GM21390 (cell line): ENCODE measurements around the gene GAS2L3.
"Not testable (repeated sequence)": the region's sequence is repeated elsewhere in the genome, so short reads cannot be mapped to it uniquely, and the experiment has no call there.

ENCODE experiments used
- ATAC-seq: cut with Tn5 transposase; IDR thresholded peaks from one replicate; pipeline ENCODE4 v1.9.1; 2021; ENCODE audit not compliant: unreplicated experiment

GAS2L3 gene

DNA sequence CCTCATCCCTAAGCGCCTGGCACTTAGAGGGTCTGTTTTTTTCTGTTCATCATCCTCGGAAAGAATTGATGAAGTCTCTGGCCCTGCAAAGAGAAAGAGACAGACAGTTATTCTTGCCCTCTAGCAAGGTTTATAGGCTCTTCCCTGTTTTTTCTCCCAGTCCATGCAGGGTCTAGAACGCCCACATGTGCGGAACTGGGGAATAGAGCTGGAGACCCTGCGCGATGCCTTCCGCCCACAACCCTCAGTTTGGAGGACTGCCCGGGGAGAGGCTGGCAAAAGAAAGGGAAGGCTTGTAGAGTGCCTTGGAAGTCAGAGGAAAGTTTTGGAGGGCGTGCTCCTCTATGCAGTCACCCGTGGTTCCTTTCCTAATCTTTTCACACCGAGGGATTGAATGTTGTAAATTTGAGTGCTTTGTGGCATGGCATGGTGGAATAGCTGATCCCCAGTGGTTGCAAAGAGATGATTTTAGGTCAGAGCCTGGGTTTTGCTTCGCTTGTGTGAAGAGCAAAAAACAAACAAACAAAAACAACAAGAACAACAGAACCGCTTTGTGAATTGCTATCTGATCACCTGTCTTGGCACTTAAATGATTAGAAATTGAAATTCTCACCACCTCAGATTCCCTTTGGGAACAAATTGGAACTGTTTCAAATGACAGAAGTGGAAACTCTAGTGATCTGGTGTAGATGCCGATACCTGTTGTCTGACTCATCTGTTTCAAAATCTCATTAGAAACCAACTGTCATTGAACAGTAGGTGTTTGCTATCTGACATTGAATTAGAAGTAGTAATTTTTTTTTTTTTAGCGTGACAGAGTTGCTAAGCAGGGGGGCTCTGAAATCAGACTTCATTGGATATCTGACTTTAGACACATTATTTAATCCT lies 947 bp downstream of the GAS2L3 start:
- ATAC-seq, result no peak

DNA sequence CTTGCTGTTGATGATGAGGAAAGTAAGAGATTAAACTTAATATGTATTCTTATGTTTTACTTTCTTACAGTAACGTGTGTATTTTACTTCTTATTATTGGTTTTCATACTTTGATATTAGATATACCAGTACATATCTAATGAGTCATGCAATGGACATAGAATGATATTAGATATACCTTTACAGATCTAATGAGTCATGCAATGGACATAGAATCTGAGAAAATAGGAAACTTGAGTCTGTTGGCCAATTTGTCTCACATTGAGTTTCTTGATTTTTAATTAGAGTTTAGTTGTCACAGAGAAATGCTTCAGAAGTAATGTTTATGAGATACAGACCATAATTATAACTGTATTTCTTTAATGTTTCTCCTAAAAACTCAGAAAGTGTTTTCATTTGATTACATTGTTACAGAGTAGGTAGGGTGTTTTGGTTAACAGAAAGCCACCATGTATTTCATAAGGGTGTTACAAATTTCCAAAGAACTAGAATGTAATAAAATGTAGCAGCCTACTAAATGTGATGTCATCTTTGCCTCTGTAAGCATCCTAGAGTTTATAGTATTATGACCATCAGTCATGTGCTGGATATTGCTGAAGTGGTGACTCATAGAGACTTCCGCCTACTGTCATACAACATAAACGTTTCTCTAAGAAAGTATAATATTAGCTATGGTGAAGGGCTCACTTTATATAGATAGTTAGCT lies 3.0 kb downstream of the GAS2L3 start:
- ATAC-seq, result no peak

DNA sequence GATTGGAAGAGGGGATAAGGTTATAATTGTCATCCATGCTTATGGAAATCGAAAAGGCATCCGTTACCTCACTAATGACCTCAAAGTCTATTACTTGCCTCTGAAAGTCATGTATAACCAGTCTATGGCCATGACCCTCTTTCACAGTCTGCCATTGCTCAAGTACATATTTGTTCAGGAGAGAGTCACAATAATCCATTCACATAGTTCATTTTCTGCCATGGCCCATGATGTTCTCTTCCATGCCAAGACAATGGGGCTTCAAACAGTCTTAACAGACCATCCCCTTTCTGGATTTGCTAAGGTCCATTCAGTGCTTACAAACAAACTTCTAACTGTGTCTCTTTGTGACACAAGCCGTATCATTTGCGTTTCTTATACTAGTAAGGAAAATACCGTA lies 5.4 kb downstream of the GAS2L3 start:
- no peak for ATAC-seq

DNA sequence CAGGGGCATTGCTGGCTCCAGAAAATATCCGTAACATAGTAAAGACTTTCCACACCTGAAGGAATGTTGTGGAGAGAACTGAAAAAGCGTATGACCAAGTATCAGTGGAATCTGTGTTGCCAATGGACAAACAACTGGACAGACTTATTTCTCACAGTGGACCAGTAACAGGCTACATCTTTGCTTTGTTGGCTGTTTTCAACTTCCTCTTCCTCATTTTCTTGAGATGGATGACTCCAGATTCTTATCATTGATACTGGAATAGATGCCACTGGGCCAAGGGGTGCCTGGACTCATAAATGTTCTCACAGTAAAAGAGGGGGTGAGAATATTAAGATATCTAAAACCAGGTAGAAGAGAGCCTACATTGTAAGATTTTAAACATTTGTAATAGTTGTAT lies 6.4 kb downstream of the GAS2L3 start:
- no peak for ATAC-seq

DNA sequence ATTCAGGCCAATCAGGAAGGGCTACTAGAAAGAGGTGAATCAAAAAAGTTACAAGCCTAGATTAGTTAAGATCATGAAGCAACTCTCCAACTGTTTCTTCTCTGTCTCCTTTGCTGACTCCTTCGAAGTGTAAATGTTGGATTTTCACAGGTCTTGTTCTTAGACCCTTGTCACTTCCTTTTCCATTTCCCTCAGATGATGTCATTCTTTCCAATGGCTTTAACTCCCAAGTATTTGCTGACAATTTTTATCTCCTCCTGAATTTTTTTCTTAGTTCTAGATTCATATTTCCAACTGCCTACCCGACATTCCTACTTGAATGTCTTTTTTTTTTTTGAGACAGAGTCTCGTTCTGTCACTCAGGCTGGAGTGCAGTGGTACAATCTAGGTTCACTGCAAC lies 10.8 kb downstream of the GAS2L3 start:
- ATAC-seq, result no peak

DNA sequence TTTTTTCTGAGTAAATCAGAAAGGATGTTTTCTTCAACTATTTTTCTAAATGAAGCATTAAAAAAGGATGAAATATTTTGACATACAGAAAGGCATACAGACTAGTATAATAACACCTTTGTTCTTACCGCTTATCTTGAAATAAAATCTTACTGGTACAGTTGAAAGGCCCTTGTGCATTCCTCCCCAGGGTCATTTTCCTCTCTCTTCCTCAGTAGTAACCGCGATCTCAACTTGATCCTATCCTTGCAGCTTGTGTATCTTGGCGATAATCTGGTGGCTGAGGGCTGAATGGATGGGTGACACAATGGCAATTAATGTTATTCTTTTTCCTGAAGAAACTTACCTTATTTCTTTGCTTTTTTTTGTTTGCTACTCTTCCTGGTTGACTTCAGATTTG lies 18.5 kb downstream of the GAS2L3 start:
- no peak for ATAC-seq

DNA sequence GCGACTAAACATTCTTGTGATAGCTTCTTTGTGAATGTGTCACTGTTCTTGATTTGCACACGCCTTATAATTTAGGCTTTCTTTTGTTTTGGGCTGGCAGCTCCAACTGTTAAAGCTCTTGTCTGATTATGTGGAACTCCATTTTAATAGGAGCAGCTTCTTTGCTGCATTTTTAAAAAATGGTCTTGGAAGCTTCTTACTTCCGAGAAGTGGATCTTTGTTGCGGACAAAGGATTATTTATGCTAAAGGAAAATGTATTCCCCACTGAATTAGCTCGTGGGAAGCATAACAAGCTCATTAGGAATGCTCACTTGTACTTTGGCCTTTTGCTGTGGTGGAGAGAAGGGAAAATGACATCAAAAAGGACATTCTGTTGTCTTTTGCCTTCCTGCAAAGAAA lies 20.0 kb downstream of the GAS2L3 start:
- no peak for ATAC-seq

DNA sequence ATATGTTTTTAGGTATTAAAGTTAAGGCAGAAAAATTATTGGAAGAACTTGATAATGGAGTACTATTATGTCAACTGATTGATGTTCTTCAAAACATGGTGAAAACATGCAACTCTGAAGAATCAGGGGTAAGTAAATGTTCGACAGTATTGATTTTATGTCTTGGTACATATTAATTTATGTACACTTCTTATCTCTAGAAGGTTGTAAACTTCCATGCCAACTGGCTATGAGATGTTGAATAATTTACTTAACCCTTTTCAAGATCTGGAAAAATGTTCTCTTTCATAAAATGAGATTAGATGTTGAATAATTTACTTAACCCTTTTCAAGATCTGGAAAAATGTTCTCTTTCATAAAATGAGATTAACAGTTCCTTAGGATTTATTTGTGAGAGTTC lies 28.1 kb downstream of the GAS2L3 start:
- no peak for ATAC-seq

DNA sequence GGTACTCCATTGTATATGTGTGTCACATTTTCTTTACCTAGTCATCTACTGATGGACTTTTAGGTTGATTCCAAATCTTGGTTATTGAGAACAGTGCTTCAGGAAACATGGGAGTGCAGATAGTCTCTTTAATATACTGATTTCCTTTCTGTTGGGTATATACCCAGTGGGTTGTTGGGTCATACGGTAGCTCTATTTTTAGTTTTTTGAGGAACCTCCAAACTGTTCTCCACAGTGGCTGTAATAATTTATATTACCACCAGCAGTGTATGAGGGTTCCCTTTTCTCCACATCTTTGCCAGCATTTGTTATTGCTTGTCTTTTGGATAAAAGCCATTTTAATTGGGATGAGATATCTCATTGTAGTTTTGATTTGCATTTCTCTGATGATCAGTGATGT lies 29.5 kb downstream of the GAS2L3 start:
- ATAC-seq, result not testable (repeated sequence)

DNA sequence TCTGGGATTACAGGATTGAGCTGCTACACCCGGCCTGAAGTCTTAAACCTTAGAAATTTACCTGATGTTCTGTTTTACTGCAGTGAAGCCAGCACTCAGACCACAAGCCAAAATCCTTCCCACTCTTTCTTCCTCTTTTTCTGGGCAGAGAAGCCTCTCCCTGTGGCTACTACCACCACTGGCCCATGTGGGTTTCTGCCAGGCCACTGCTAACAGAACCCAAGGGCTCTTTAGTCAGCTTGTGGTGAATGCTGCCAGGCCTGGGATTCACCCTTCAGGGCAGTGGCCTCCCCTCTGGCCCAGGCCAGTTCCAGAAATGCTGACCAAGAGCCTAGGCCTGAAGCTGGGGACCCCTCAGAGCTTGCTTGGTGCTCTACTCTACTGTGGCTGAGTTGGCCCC lies 35.3 kb downstream of the GAS2L3 start:
- no peak for ATAC-seq

DNA sequence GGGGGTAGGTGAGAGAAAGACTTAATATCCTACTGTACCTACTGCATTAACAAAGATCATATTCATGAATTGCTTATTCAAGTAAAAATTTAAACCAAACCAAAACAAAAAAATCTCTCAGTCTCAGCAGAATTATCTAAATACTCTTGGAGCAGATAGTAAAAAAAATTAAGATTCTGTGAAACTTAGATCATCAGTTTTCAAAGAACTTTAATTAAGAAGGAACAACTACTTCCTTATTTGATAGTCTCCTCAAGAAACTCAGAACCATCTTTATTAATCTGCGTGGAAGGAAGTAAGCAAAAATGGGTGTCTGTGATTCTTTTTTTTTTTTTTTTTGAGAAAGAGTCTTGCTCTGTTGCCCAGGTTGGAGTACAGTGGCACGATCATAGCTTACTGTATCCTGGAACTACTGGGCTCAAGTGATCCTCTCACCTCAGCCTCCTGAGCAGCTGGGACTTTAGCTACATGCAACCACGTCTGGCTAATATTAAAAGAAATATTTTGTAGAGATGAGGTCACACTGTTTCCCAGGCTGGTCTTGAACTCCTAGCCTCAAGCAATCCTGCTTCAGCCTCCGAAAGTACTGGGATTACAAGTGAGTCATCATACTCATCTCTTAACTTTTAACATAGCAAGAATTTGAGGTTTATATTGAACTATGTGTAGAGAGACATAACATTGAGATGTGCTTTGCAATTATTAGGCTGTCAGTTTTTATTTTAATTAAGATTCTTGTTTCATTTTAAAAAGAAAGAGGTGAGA lies 37.4 kb downstream of the GAS2L3 start:
- no peak for ATAC-seq

DNA sequence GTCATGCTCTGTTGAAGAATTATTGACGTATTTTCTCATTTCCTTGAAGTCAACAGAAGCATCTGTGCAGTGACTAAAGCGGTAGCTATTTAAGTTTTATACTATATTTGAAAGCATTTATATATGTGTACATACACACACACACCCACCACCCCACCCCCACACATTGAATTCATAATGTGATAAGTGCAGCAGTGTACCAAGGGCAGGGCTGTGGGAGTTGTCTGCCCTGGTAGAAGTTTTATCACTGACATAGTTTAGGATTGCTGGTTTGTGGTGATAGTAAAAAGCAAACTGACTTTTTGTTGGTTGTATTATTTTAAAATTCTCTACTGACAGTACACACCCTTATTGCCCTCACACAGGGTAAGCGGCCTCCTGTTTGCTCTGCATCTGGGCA lies 39.1 kb downstream of the GAS2L3 start:
- no peak for ATAC-seq

DNA sequence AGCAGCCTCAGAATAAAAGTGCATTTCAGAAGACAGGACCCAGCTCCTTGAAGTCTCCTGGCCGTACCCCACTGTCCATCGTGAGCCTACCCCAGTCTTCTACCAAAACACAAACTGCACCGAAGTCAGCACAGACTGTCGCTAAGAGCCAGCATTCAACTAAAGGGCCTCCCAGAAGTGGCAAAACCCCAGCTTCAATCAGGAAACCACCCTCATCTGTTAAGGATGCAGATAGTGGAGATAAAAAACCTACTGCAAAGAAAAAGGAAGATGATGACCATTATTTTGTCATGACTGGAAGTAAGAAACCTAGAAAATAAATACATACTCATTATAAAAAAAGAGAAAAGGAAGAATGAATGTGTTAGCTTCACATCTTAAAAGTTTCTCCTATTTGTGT lies 51.1 kb downstream of the GAS2L3 start:
- no peak for ATAC-seq

DNA sequence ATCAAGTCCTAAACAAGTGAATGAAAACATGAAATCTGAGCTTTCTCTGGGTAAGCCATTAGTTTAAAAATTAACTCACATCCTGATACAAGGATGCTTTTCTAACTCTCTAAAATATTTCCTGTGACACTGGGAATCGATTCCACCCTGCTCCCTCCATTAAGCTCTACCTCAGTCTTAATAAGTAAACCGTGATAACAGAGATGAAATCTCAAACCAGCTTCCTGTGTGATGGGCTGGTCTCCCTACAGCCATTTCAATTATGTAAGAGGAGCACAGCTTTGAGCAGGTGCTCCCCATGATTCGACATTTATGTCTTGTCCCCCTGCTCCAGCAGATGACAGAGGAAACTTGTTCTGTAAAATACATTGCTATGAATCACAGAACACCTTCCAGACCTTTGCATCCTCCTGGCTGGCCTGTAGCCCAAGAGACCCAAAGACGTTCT lies 59.0 kb downstream of the GAS2L3 start:
- ATAC-seq, result no peak

DNA sequence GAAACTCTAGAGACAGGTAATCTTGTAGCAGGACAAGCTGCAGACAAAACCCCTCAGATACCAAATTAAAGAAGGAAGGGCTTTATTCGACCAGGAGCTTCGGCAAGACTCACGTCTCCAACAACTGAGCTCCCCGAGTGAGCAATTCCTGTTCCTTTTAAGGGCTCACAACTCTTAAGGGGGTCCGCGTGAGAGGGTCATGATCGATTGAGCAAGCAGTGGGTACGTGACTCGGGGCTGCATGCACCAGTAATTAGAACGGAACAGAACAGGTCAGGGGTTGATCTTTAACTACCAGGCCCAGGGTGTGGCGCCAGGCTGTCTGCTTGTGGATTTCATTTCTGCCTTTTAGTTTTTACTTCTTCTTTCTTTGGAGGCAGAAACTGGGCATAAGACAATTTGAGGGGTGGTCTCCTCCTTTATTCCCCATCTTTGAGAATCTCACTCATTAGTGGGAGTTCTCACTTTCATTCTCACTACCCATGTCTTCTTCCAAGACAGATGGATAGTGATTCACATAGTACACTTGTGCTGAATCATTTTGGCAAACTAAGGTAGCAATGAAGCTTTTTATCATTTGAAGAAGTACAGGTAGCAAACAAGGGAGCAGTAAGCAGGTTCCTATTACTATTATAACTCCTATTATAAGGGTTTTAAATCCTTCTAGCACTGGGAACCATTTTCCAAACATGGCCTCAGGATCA lies 59.8 kb downstream of the GAS2L3 start:
- not testable (repeated sequence) for ATAC-seq

DNA sequence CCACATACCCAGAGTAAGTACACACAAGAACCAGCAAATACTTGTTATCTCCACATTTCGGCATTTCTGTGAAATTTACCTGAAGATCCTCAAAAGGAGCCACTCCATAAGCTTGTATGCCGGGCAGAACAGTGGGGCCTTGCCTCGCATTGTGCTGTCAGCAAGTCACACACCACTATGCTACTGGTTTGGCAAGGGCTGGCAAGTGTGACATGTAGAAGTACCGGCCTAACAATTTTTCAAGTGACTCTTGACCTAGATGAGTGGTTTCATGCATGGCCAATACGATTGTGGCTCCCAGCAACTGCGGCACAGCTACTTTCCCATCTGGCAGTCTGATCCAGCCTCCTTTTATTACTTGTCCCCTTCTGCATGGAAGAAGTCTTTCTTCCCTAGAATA lies 69.8 kb downstream of the GAS2L3 start:
- ATAC-seq, result no peak

DNA sequence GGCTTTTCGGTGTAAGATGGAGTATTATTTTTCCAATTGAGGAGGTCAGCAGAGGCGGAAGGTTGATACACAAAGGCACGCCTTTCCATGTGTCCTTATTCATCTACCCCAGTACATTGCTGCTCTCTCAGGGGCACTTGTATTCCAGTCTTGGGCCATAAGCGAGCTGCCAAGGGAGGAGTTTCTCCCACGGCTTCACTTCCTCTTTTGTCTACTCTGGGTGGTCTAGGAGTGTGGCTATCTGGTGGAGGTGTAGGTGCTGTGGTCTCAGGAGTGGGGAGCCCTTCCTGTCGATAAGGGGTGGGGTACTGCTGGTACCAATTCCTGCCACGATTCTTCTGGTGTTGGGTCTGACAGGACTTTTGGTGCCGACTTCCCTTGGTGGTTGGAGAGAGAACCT lies 73.4 kb downstream of the GAS2L3 start:
- ATAC-seq, result no peak

DNA sequence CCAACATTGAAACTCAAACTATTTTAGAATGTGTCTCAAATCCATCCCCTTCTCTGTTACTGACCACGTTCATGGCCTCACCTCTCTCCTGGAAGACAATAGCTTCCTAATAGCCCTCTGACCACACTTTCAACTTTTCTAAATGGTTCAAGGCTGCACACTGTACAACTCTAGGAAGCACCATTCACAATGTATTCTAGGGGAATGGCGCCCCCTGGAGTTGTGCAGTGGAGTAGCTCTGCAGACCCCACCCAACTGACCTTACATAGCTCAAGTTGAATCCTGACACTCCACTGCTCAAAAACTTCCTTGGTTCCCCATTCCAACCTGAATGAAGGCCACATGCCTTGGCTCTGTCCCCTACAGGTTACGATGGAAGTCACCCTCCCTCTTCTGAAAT lies 77.6 kb downstream of the GAS2L3 start:
- no peak for ATAC-seq

DNA sequence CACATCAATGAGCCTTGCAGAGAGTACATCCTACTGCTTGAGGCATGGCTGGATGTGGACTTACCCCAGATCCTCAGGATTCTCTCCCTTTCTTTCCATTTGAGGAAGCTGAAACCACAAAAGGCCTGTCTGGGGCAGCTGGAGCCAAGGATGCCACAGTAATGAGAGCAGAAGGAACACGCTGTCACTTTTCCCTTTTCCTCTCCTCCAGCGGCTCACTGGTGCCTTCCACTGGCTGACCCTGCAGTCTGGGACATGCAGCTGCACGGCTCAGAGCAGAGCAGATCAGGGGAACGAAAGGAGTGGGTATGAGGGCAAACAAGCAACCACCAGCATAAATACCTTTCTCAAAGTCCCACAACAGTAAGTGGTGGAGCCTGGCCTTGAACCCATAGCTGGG lies 78.2 kb downstream of the GAS2L3 start:
- no peak for ATAC-seq

DNA sequence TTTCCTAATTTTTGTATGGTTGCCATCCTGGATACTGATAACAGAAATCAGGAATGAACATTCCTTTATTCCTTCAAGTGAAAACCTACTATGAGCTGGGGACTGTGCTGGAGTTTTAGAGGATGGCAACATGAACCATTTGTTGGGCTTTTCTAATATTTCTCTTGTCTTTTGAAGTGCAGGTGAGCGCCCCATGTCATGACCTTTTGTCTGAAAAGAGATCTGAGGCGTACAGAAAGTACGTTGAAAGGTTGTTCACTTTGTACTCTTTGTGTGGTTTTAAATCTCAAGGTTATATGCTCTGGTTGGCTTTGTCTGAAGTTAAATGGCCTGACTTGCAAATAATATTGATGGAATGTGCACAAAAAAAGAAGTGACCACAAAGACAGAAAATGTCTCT lies 79.0 kb downstream of the GAS2L3 start:
- ATAC-seq, result no peak

DNA sequence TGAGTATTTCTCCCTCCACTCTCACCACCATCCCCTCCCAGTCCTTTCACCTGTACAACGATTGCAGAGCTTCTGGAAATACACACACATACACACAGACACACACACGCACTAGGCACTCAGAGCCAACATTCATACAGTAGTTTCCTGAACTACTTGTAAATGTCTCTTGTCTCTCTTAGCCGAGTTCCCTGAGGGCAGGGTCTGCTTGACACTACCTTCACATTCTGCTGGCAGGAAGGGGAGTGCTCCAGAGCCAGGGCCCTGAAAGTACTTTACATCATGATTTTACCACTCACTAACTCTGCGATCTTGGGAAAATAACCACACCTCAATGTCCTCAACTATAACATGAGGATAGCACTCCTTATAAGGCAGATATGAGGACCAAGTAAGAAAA lies 82.7 kb downstream of the GAS2L3 start:
- ATAC-seq, result no peak
